Measurements from ENCODE around the gene PIK3R6.

PIK3R6 gene, protein sequence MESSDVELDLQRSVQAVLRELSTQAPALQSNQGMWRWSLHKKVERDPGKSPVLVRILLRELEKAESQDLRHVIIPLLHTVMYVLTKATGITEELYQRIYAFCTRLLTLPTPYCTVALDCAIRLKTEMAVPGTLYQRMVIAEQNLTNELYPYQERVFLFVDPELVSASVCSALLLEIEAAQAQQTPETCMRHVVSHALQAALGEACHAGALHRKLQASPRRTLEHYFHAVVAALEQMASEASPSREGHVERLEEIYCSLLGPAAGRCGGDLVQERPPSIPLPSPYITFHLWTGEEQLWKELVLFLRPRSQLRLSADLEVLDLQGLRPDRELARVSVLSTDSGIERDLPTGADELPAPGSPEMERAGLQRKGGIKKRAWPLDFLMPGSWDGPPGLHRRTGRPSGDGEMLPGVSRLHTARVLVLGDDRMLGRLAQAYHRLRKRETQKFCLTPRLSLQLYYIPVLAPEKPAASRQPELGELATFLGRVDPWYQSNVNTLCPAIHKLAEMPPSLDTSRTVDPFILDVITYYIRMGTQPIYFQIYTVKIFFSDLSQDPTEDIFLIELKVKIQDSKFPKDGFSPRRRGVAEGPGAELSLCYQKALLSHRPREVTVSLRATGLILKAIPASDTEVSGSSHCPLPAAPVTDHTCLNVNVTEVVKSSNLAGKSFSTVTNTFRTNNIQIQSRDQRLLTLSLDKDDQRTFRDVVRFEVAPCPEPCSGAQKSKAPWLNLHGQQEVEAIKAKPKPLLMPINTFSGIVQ

DNA sequence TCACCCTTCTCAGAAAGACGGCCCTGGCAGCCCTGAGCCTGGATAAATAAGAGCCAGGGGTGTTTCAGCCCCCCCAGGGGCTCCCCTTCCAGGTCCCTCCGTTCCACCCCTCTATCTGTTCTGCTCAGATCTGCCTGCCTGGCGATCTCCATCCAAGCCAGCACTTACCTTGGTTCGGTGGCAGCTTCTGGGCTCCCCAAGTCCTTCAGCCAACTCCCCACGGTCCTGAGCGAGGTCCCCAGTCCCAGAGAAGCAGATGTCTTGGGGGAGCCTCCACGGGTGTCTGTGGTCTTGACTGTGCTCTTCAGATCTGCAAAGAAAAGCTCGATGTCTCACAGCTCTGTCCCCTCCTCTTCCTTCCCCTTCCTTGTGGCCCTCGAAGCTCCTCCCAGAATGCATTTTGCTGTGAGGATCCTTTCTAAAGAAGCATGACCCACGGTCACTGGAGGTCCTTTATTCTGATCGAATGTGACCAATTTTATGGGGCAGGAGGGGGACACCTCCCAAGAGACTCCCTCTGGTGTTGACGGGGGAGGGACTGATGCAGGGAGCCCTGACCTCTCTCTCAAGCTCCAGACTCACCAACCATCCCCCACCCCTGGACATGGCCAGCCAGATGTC is at the start of gene PIK3R6:
TSS of gene PIK3R6 (minus strand) at position 314 of the 621 bp plus-strand sequence. CDS start 17,880 bp downstream, outside the sequence.
- in situ Hi-C loops (cut with MboI; ENCODE audit: low sequenced_read_pairs), result no loop called here

DNA sequence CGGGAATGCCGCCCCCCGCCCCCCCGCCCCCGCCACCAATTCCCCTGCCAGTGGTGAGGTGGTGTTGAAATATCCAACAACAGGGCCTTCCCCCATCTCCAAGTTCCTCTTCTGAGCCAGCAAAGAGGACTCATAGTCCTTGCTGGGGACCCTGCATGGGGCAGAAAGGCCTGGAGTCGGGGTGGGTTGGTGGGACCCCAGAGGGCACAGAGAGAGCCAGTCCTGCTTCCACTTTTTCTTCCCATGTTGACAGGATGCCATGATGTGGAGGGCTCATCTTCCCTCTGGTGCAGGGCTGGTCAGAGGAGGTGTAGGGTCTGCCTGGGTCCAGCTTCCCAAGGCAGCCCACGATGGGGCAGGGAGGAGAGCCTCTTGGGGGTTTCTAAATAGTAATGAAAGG is 49.0 kb upstream of the PIK3R6 start:
- in situ Hi-C loops (cut with MboI; ENCODE audit: low sequenced_read_pairs), result no loop called here

DNA sequence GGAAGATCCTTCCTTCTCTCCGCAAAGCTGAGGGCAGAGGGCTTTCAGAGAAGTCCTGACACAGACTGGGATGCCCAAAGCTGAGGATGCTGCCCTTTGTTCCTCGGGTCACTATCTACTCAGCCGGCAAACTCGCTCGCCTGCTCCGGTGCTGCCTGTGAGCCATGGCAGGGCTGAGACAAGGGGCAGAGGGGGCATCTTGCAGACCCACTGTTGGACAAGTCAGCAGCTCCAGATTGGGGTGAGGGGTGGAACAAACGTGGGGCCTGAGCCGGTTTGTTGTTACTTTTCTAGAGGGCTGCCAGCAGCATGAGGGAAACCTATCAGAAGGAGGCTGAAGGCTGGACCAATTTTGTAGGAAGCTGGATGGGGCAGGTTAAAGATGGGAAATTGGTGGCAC is 47.1 kb upstream of the PIK3R6 start:
- in situ Hi-C loops (cut with MboI; ENCODE audit: low sequenced_read_pairs), result no loop called here

DNA sequence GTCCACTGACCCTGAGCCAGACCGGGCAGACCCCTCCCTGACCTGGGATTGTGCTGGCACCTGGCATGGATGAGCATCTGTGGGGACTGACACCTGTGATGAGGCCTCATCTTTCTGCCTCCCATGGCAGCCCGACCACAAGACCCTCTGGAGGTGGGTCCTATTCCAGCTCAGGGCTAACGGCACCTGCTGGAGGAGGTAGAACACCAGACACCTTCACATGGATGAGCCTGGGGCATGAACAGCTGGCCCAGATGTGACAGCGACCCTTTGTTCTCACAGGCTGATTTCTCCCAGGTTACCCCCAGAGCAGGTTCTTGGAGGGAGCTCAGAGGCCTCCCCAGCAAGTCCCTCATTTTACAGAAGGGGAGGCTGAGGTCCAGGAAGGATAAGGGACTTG is 46.4 kb upstream of the PIK3R6 start:
- in situ Hi-C loops (cut with MboI; ENCODE audit: low sequenced_read_pairs), result no loop called here

DNA sequence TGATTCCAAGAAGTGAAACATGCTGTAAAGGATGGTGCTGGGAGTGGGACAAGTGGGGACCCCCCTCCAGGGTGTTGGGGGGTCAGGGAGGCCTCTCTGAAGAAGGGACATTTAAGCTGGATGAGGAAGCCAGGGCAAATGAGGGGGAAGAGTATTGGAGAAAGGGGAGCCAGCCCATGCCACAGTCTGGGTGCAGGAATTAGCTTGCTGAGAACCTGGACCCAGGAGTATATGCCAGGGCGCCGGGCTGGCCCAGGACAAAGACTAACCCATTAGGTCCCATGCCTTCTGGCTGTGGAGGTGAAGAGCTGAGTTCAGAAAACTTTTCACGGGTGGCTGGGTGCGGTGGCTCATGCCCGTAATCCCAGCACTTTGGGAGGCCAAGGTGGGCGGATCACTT is 45.6 kb upstream of the PIK3R6 start:
- in situ Hi-C loops (cut with MboI; ENCODE audit: low sequenced_read_pairs), result no loop called here

DNA sequence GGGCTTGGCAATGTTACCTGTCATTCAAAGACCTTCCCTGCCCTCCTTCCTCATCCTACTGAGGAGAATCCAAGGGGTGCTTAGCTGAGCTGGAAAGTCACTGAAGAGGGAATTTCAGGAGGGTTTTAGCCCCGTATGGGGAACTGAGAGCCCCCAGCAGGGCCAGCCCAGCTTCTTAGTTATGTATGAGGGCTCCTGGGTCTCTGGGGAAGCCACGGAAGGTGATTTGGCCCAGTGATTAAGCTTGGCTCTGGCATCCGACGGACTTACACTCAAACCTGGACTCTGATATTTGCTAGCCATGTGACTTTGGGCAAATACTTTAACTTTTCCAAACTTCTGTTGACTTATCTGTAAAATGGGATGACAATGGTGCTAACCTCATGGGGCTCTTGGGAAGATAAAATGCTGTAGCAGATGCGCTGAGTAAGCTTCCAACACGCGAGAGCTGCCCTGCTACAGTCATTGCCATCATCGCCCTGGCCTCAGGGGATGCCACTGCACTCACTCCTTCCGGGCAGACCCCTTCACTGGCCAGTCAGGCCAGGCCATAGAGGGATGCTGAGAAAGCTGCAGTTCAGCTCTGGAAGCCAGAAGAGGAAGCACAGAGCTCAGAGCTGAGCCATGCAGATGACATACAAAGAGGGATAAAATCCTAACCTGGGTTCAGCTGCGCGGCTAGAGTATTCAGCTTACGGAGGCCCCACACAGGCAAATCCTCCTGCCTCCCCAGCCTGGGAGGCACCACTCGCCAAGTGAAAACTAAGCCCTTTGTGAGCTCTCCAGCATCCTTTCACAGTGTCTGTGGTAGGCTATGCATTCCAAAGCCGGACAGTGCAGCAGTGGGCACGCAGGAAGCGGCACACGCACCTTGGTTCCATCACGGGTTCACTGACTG is 44.9 kb upstream of the PIK3R6 start:
- in situ Hi-C loops (cut with MboI; ENCODE audit: low sequenced_read_pairs), result no loop called here

DNA sequence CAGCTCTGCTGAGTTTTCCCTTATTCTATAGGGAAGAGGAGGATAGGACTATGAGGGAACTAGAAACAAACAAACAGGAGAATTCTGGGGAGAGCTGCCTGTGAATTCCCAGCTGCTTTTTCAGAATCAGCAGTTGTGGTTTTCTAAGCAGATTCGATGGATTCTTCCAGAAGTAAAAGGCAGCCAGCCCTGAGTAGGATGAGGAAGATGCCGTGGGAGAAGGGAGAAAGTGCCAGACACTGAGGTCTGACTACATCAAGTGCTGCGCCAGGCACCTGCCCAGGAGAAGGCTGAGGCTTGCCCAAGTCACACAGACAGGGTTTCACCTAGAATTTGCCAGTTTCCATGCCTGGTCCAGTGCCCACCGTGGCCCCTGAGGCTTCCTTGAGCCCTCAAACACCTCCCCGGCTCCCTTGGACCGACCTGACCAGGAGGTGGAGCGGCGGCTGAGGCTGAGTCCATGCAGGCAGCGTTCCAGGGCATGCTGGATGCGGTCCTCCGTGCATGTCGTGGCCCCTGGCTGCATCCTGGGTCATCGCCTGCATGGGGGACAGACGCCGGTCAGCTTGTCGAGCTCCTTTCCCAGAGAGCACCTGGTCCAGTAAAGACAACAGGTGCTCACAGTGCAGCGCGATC is 43.6 kb upstream of the PIK3R6 start:
- in situ Hi-C loops (cut with MboI; ENCODE audit: low sequenced_read_pairs), result no loop called here

DNA sequence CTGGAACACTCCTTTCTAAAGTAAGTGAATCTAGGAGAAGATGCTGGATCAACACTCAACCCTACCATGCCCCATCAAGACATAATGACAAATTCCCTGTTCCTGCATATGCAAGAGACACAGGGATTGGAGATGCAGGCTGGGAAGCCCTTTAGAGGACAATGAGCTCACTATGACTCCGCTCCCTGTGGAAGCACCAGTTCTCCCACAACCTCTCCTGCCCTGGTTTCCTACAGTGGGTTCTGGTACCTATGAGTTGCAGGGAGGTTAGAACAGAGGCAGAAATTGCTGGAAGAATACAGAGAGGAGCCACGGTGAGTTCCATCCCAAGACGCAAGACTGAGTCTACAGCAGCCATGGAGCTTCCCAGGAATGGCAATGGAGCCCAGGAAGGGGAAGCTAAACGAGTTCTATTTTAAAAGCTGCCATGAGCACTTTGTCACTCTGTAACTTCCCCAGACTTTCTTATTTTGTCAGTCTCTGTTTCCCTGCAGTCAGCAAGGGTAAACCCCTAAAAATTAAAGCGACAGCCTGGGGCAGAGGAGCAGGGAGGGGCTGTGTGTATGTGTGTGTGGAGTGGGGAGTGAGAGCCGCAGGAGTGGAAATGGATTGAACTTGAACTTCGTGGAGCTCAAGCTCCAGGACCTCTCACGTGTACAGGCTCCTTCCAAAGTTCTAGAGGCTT is 42.3 kb upstream of the PIK3R6 start:
- in situ Hi-C loops (cut with MboI; ENCODE audit: low sequenced_read_pairs), result no loop called here

DNA sequence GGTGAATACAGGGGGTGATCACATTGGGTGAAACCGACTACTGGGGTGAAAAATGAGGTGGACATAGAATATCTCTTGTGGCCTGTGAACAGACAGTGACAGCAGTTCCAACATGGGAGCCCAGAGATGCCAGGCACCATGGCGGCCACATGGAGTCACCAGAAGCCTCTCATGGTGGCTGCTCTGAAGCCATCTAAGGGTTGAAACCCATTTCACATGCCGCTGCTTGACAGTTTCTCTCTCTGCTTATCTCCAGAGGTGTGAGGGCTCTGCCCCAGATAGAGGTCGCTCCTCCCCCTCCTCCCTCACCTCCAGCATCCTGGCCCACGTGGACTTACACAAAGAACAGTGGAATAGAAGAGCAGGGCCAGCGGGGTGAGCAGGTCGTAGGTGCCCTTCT is 37.9 kb upstream of the PIK3R6 start:
- in situ Hi-C loops (cut with MboI; ENCODE audit: low sequenced_read_pairs), result no loop called here

DNA sequence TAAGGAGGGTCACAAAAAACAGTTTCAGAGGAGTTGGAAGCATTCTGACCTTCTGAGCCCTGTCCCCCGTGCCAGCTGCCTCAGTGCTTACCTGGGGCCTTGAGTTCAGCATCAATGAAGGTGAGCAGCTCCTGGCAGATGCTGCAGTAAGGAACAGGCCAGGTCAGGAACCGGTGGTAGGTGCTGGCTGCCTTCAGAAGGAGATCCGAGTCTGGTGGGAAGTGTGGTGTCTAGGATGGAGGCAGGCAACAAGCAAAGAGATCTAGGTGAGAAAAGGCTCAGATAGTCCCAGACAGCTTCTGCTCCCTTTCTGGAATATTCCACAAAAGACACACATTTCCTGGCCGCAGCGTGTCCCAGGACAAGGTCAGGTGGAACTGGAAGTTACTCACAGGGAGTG is 37.2 kb upstream of the PIK3R6 start:
- in situ Hi-C loops (cut with MboI; ENCODE audit: low sequenced_read_pairs), result no loop called here

DNA sequence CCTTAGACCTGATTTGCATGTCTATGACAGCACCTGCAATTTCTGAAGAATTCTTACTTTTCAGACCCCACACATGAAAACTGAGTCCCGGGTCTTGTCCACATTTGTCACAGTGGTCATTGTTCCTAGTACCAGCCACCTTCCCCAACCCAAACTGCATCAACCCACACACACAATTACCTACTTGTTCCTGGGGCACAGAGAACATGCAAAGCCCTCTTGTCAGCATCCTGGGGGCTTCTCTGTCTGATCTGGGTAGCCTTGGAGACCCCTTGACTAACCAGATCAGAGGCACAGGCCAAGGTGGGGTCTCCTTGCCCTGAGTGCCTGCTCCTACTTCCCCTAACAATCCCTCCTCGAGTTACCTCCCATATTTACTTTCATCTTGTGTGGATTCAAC is 36.7 kb upstream of the PIK3R6 start:
- in situ Hi-C loops (cut with MboI; ENCODE audit: low sequenced_read_pairs), result no loop called here

DNA sequence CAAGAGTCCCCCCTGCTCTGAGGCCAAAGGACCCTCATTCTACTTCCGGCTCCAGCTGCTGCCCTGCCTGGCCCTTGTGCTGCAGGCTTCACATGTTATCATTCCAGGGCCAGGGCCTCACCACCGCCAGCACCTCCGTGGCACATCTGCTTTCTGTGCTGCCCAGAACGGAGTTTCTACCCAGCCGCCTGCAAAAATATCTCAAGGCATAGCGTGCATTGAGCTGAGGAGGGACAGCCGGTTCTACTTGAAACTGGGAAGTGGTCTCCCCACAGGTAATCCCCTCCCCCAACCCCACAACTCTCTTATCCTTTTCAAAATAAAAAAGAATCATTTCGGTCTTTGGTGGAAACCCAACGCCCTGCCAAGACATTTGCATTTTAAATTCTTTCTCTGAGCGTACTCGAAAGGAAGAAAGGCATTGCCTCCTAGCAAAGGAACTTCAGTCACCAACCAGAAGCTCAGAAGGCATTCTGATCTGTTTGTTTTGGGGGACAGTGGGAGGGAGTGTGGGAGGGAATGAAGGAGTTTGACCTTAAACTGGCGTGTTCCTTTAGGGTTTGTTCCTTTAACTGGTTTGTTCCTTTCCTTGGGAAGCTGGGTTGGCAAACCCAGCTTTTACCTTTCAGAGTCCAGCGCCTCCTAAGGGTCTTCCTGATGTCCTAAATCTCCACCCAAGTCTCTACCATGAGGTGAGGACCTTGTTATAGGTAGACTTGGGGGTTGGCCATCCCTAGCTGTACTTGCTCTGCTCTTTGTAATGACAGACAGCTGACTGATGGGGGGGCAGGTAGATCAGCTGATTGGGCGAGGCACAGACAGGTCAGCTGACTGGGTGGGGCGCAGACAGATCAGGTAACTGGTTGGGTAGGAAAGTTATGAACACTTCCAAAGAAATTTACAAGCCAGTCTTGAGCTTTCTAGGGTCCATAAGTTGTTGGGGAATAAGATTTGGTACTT is 33.4 kb upstream of the PIK3R6 start:
- in situ Hi-C loops (cut with MboI; ENCODE audit: low sequenced_read_pairs), result no loop called here

DNA sequence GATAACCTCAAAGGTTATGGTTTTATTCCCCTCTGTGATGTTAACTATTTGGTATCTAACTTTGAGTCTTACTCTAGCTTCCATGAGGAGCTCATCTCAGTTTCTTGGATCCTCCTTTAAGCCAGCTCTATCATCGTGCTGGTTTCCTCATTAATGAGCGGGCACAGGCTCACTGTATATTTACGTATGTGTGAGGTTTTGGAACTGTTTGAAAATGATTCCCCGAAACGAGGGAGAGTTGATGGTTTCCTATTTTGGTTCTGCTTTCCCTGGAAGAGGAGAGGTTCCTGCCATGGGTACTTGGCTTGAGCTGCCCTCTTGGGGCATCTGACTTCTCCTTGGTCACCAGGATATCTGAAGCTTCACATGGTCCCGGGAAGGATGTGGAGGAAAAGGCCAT is 32.7 kb upstream of the PIK3R6 start:
- in situ Hi-C loops (cut with MboI; ENCODE audit: low sequenced_read_pairs), result no loop called here

DNA sequence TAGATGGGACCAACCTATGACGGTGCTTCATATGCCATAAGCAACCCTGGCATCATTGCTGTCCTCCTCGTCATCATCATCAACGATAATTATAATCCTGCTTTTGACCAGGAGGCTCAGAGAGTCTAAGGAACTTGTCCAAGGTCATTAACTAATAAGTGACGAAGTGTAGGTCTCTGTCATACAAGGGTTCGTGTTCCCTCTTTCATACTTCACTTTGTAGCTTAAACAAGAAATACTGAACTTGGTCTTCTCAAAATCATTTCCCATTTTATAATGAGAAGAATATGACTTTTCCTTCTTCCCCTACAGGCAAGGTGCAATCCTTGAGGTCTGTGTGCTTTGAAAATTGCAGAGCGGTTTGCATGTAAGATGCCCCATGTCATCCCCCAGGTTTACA is 31.2 kb upstream of the PIK3R6 start:
- in situ Hi-C loops (cut with MboI; ENCODE audit: low sequenced_read_pairs), result no loop called here

DNA sequence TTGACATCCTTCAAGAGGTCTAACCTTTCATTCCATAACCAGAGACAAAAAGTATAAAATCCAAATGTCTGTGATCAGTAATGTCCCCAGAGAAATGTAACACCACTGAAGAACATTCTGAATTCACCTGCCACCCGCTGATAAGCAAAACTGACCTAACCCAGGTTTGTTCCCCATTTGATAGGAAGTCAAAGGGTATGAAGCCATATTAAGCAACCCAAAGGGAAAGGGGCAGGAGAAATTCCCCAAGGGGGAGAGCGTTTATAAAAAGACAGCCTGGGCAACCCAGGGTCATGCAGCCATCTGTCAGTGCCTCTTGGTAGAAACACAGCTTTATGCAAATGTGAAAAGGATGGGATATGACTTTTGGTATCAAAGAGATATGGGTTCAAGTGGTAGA is 30.7 kb upstream of the PIK3R6 start:
- in situ Hi-C loops (cut with MboI; ENCODE audit: low sequenced_read_pairs), result no loop called here

DNA sequence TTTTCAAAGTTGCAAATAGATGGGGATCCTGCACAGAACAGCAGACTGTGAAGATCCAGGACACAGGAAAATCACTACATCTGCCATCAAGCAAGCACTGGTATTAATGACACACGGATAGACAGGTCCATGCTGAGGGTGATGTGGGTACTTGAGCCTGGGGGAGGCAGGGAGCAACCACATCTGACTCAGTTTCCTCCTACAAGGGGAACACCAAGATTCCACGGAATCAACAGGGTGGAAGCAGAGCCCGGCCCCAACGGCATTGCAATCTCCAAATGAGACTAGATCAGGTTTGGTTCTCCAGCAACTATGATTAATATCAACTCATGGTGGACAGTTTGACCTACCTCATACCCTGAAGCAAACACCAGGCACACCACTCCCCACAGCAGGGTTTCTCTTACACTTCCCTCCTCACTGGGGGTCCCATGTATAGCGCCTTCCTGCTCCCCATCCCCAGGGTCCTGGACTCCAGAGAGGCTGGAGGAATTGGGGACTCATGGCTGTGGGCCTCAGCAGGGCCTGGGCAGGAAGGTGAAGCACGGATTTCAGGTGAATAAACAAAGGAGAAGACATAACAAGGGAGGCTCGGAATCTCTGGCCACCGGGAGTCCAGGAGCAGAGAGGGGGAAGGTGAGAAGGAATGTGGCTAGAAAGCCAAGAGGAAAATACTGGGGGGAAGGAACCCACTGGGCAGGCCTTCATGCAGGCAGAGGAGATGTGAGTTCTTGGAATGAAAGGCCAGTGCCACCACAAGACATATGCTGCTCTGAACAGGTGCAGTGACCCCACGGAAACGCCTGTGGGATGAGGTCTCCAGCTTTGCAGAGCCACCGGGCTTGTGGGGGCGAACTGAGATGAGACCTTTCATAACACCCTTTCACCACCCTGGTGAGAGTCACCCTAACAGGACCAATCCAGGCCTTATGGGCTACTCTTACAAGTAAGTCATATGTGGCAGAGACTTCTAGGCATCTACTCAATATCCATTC is 29.5 kb upstream of the PIK3R6 start:
- in situ Hi-C loops (cut with MboI; ENCODE audit: low sequenced_read_pairs), result no loop called here

DNA sequence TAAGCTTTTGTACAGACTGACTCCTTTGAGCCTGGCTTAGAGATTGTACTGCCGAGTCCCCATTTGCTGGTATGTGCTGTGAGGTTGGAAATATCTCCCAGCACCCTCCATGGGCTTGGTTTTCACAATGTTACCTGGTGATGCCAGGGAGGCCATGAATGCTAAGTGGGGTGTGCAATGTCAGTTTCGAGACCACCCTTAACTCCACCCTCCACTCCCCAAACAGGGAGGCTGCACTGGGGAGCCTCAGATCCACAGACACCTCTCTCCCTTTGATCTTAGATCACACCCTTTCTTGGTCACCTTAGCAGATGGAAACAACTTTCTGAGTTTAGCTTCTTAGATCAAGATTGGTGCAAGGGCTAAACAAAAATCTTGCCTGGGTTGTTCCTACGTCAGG is 28.6 kb upstream of the PIK3R6 start:
- in situ Hi-C loops (cut with MboI; ENCODE audit: low sequenced_read_pairs), result no loop called here
